HEK293 (cell line): ENCODE measurements around the gene CUL3.
"Not testable (repeated sequence)": the region's sequence is repeated elsewhere in the genome, so short reads cannot be mapped to it uniquely, and the experiment has no call there.

Experiments
- CTCF ChIA-PET: fragments of 350-600 bp; formaldehyde crosslinking; extraction: SDS; loops from one replicate; lab custom pipeline; 2021; ENCODE audit warnings: antibody characterized with exemption; lab: Yijun Ruan, JAX
- POLR2A ChIA-PET: fragments of 300-600 bp; formaldehyde crosslinking; extraction: SDS; loops from one replicate; lab custom pipeline; 2020; ENCODE audit warnings: antibody characterized with exemption, inconsistent platforms; lab: Yijun Ruan, JAX
- H3K27ac ChIP-seq: fragments of 200-500 bp; sonication (Bioruptor generic); 2 replicates; pipeline ENCODE4 v1.5.1; 2014; ENCODE audit warnings: low read depth, low read length, control low read depth, inconsistent platforms; ENCODE audit errors: extremely low read depth
- H3K36me3 ChIP-seq, 2 experiments: fragments of 200-500 bp in 1 of 2; sonication (Bioruptor generic) in 1 of 2; 1 replicate in 1 of 2; 2 replicates in 1 of 2; pipeline ENCODE4 v1.5.1; 2014 to 2017; ENCODE audit warnings: inconsistent platforms in 2 of 2, low read length in 2 of 2; ENCODE audit not compliant: control insufficient read depth in 2 of 2, insufficient read depth in 1 of 2
- H3K4me1 ChIP-seq: fragments of 200-500 bp; sonication (Bioruptor generic); 2 replicates; pipeline ENCODE4 v1.5.1; 2014; ENCODE audit warnings: mild to moderate bottlenecking, low read length, inconsistent platforms; ENCODE audit not compliant: control insufficient read depth, insufficient read depth
- H3K4me3 ChIP-seq: 2 replicates; pipeline ENCODE4 v1.5.1; 2011; ENCODE audit warnings: low read depth, mild to moderate bottlenecking, control low read depth, low read length, moderate library complexity
- H3K9me3 ChIP-seq: fragments of 200-500 bp; sonication (Bioruptor generic); 2 replicates; pipeline ENCODE4 v1.5.1; 2014; ENCODE audit warnings: low read depth, low read length, inconsistent platforms; ENCODE audit not compliant: control insufficient read depth, insufficient read depth
- GFI1B ChIP-seq: fragments of 450-650 bp; formaldehyde crosslinking; IDR thresholded peaks from 2 replicates; pipeline ENCODE4 v1.5.1; 2016; ENCODE audit warnings: missing biosample characterization, missing genetic modification characterization
- OSR2 ChIP-seq: fragments of 450-650 bp; formaldehyde crosslinking; IDR thresholded peaks from 2 replicates; pipeline ENCODE4 v1.5.1; 2016; ENCODE audit warnings: missing biosample characterization, missing genetic modification characterization
- SP7 ChIP-seq: fragments of 450-650 bp; formaldehyde crosslinking; IDR thresholded peaks from 2 replicates; pipeline ENCODE4 v1.5.1; 2016; ENCODE audit warnings: missing biosample characterization, missing genetic modification characterization
- WT1 ChIP-seq: fragments of 450-650 bp; formaldehyde crosslinking; IDR thresholded peaks from 2 replicates; pipeline ENCODE4 v1.5.1; 2016; ENCODE audit warnings: missing biosample characterization, missing genetic modification characterization
- ZBTB1 ChIP-seq: fragments of 450-650 bp; formaldehyde crosslinking; IDR thresholded peaks from 2 replicates; pipeline ENCODE4 v1.5.1; 2016; ENCODE audit warnings: missing biosample characterization, missing genetic modification characterization
- ZNF18 ChIP-seq: fragments of 450-650 bp; formaldehyde crosslinking; IDR thresholded peaks from 2 replicates; pipeline ENCODE4 v1.5.1; 2016; ENCODE audit warnings: missing biosample characterization, missing genetic modification characterization
- ZNF544 ChIP-seq: fragments of 450-650 bp; formaldehyde crosslinking; IDR thresholded peaks from 2 replicates; pipeline ENCODE4 v1.5.0; 2017; ENCODE audit warnings: missing biosample characterization, missing genetic modification characterization
- ZNF571 ChIP-seq: fragments of 450-650 bp; formaldehyde crosslinking; IDR thresholded peaks from 2 replicates; pipeline ENCODE4 v1.5.0; 2017; ENCODE audit warnings: missing biosample characterization, missing genetic modification characterization
- ZNF843 ChIP-seq: fragments of 450-650 bp; formaldehyde crosslinking; IDR thresholded peaks from 2 replicates; pipeline ENCODE4 v1.5.1; 2016; ENCODE audit warnings: missing biosample characterization, missing genetic modification characterization
- ZSCAN5A ChIP-seq: fragments of 450-650 bp; formaldehyde crosslinking; IDR thresholded peaks from 2 replicates; pipeline ENCODE4 v1.5.1; 2016; ENCODE audit warnings: missing biosample characterization, missing genetic modification characterization
- ZXDB ChIP-seq: fragments of 450-650 bp; formaldehyde crosslinking; IDR thresholded peaks from 2 replicates; pipeline ENCODE4 v1.5.1; 2016; ENCODE audit warnings: missing biosample characterization, missing genetic modification characterization
- TF ChIP-seq, protein P1 (sequence below): fragments of 450-650 bp; formaldehyde crosslinking; IDR thresholded peaks from 2 replicates; pipeline ENCODE4 v1.5.1; 2017; ENCODE audit warnings: missing biosample characterization, missing genetic modification characterization

Gene CUL3

GRCh38 chr2:224608104-224608503 lies 22.9 kb upstream of the CUL3 start:
- H3K27ac ChIP-seq: no peak overlapping the region
- no peak for TF ChIP-seq ZNF18
- TF ChIP-seq, protein P1, sequence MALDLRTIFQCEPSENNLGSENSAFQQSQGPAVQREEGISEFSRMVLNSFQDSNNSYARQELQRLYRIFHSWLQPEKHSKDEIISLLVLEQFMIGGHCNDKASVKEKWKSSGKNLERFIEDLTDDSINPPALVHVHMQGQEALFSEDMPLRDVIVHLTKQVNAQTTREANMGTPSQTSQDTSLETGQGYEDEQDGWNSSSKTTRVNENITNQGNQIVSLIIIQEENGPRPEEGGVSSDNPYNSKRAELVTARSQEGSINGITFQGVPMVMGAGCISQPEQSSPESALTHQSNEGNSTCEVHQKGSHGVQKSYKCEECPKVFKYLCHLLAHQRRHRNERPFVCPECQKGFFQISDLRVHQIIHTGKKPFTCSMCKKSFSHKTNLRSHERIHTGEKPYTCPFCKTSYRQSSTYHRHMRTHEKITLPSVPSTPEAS: no peak
- no peak for TF ChIP-seq ZNF544 (tag by site-specific recombination)
- no peak for TF ChIP-seq OSR2 (tag by site-specific recombination)
- no peak for TF ChIP-seq SP7 (tag by site-specific recombination)
- TF ChIP-seq ZNF843 (tag by site-specific recombination): no peak
- TF ChIP-seq GFI1B: no peak
- TF ChIP-seq WT1 (tag by site-specific recombination): no peak
- no peaks in the 10 kb centered on the region for H3K4me1 ChIP-seq
- ChIA-PET POLR2A (interaction anchor here (1.3 kb wide), 1 partner anchor 23 kb away, joined by 4 read pairs; the partner anchor contains the start of gene CUL3), CTCF (no interaction called here)
- no peak overlapping the region for H3K4me3 ChIP-seq
- no peaks in the 10 kb centered on the region for H3K36me3 ChIP-seq
- no peaks in the 10 kb centered on the region for H3K9me3 ChIP-seq

- H3K9me3 ChIP-seq, H3K36me3 ChIP-seq, H3K4me1 ChIP-seq, CTCF ChIA-PET, POLR2A ChIA-PET, H3K27ac ChIP-seq, H3K4me3 ChIP-seq: not testable (repeated sequence)
These were observed 18.8 kb upstream of the CUL3 start for GRCh38 chr2:224603746-224604500.

- POLR2A ChIA-PET, H3K36me3 ChIP-seq, H3K27ac ChIP-seq, H3K9me3 ChIP-seq, CTCF ChIA-PET, H3K4me1 ChIP-seq, H3K4me3 ChIP-seq: not testable (repeated sequence)
These were observed 17.7 kb upstream of the CUL3 start for GRCh38 chr2:224602778-224603375.

DNA sequence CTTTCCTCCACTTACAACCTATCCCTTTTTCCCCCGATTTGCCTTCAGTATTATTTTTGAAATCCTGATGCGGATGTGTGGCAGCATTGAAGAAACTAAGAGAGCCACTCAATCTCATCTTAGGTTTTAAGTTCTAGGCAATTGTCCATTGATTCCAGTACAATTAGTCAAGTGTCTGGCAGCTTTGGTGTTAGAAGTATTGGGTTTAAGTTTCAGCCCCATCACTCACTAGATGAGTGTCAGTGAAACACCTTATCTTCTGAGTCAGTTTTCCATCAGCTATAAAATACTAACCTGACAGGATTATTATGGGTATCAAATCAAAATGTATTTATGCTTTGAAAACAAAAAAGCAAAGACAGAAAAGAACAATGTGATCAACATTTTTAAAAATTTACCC lies 16.8 kb upstream of the CUL3 start:
- H3K36me3 ChIP-seq: no peaks in the 10 kb centered on the region
- CTCF ChIA-PET: interaction anchor here (0.6 to 0.7 kb wide), 2 partner anchors 281 to 607 kb away, joined by 3 read pairs; no protein-coding TSS in a partner anchor
- H3K4me3 ChIP-seq: no peak overlapping the region
- no peaks in the 10 kb centered on the region for H3K4me1 ChIP-seq
- no peak overlapping the region for H3K27ac ChIP-seq
- POLR2A ChIA-PET: no interaction called here
- no peaks in the 10 kb centered on the region for H3K9me3 ChIP-seq
- TF ChIP-seq ZNF571 (tag by site-specific recombination) (no peak), ZXDB (tag by site-specific recombination) (no peak), ZSCAN5A (tag by site-specific recombination) (no peak), ZBTB1 (tag by site-specific recombination) (no peak)
- TF ChIP-seq, protein P1: no peak
- TF ChIP-seq, all 188 proteins: peak for 0
